CD14-positive monocyte (primary cell): ENCODE measurements around the gene SCD5. TPM values are rescaled to one million over a fixed set of nuclear protein-coding genes. Genes with fewer than 3 reads are reported as not detected.

Source experiments
- DNase-seq, 3 donors: peaks; one replicate each; pipeline ENCODE4 v3.0.0-alpha.2; 2011 to 2022
- H2AFZ ChIP-seq: 2 replicates; pipeline ENCODE4 v1.6.0; 2012; ENCODE audit warnings: mild to moderate bottlenecking, low read depth, low read length, inconsistent platforms; ENCODE audit not compliant: insufficient read depth, poor library complexity, severe bottlenecking
- H3K27ac ChIP-seq, 2 donors: 1 replicate in 1 of 2; 2 replicates in 1 of 2; pipeline ENCODE4 v1.5.1; 2012 to 2013; ENCODE audit warnings: low read length in 2 of 2, control low read depth in 1 of 2, inconsistent platforms in 1 of 2, low read depth in 1 of 2, mild to moderate bottlenecking in 1 of 2
- H3K27me3 ChIP-seq, 2 donors: one replicate each; pipeline versions ENCODE4 v1.6.0 to v1.6.1; 2011 to 2013; ENCODE audit warnings: low read length in 2 of 2; ENCODE audit not compliant: control insufficient read depth in 2 of 2, insufficient read depth in 2 of 2
- H3K36me3 ChIP-seq, 2 donors: replicated peaks in 1 of 2; 1 replicate in 1 of 2; 2 replicates in 1 of 2; pipeline versions ENCODE4 v1.5.1 to v1.6.1; 2012 to 2013; ENCODE audit warnings: low read length in 2 of 2, control low read depth in 1 of 2, inconsistent platforms in 1 of 2, mild to moderate bottlenecking in 1 of 2; ENCODE audit not compliant: insufficient read depth in 2 of 2, control insufficient read depth in 1 of 2
- H3K4me1 ChIP-seq, 2 donors: 1 replicate in 1 of 2; 2 replicates in 1 of 2; pipeline versions ENCODE4 v1.5.1 to v1.6.1; 2012 to 2013; ENCODE audit warnings: low read length in 2 of 2, control low read depth in 1 of 2, inconsistent platforms in 1 of 2, mild to moderate bottlenecking in 1 of 2, moderate library complexity in 1 of 2; ENCODE audit not compliant: insufficient read depth in 2 of 2, control insufficient read depth in 1 of 2
- H3K4me2 ChIP-seq: replicated peaks from 2 replicates; pipeline ENCODE3; 2012; ENCODE audit warnings: low read length, moderate library complexity, mild to moderate bottlenecking; ENCODE audit not compliant: poor library complexity, severe bottlenecking; ENCODE audit errors: extremely low read depth
- H3K4me3 ChIP-seq, 3 experiments: fragments of 200-600 bp in 1 of 3; sonication (generic) in 1 of 3; replicated peaks in 1 of 3; 1 replicate in 2 of 3; 2 replicates in 1 of 3; pipeline ENCODE4 v1.5.1; 2011 to 2013; ENCODE audit warnings: low read length in 3 of 3, mild to moderate bottlenecking in 3 of 3, control low read depth in 2 of 3, low read depth in 2 of 3, inconsistent platforms in 1 of 3, moderate library complexity in 1 of 3
- H3K79me2 ChIP-seq: 2 replicates; pipeline ENCODE4 v1.6.0; 2012; ENCODE audit warnings: mild to moderate bottlenecking, control low read depth, inconsistent platforms, low read length, moderate library complexity; ENCODE audit not compliant: insufficient read depth
- H3K9ac ChIP-seq: 2 replicates; pipeline ENCODE4 v1.6.0; 2017; ENCODE audit warnings: low read length, mild to moderate bottlenecking; ENCODE audit not compliant: insufficient read depth, poor library complexity, severe bottlenecking
- H3K9me3 ChIP-seq, 2 donors: replicated peaks in 1 of 2; 1 replicate in 1 of 2; 2 replicates in 1 of 2; pipeline versions ENCODE4 v1.5.1 to v1.6.1; 2012 to 2013; ENCODE audit warnings: low read length in 2 of 2, control low read depth in 1 of 2; ENCODE audit not compliant: control insufficient read depth in 1 of 2, insufficient read depth in 1 of 2
- H4K20me1 ChIP-seq: 2 replicates; pipeline ENCODE4 v1.6.0; 2012; ENCODE audit warnings: mild to moderate bottlenecking, low read length, control low read depth, moderate library complexity; ENCODE audit not compliant: insufficient read depth
- H3K27ac Mint-ChIP-seq, 7 donors: one replicate each; pipeline ENCODE4 v1.8.0; 2020; ENCODE audit warnings: mild to moderate bottlenecking in 7 of 7, mixed read lengths in 7 of 7, moderate library complexity in 6 of 7, inconsistent platforms in 2 of 7
- H3K27me3 Mint-ChIP-seq, 3 donors: one replicate each; pipeline ENCODE4 v1.8.0; 2021 to 2022; ENCODE audit warnings: low read depth in 3 of 3, mild to moderate bottlenecking in 3 of 3, mixed read lengths in 3 of 3, moderate library complexity in 3 of 3, inconsistent platforms in 1 of 3
- H3K36me3 Mint-ChIP-seq, 2 donors: one replicate each; pipeline ENCODE4 v1.8.0; 2020; ENCODE audit warnings: mixed read lengths in 2 of 2, inconsistent platforms in 1 of 2, mild to moderate bottlenecking in 1 of 2
- H3K4me1 Mint-ChIP-seq: one replicate; pipeline ENCODE4 v1.8.0; 2020; ENCODE audit warnings: mild to moderate bottlenecking, mixed read lengths
- H3K4me3 Mint-ChIP-seq, 2 donors: one replicate each; pipeline ENCODE4 v1.8.0; 2020; ENCODE audit warnings: mild to moderate bottlenecking in 2 of 2, mixed read lengths in 2 of 2, moderate library complexity in 1 of 2
- H3K9me3 Mint-ChIP-seq, 7 donors: one replicate each; pipeline ENCODE4 v1.8.0; 2020 to 2022; ENCODE audit warnings: mixed read lengths in 7 of 7, mild to moderate bottlenecking in 6 of 7, moderate library complexity in 6 of 7, inconsistent platforms in 2 of 7
- CTCF ChIP-seq: fragments of 200-600 bp; IDR thresholded peaks from one replicate; pipeline ENCODE4 v1.8.0; 2022; ENCODE audit warnings: antibody characterized with exemption, mild to moderate bottlenecking
- WGBS: methylation state at CpG from one replicate; pipeline ENCODE4 v1.1.5; 2013; ENCODE audit warnings: missing lambda C conversion rate; ENCODE audit not compliant: insufficient coverage; 5-methylcytosine and 5-hydroxymethylcytosine counted together
- intact Hi-C, 2 donors: fragments of 100-400 bp; cut with micrococcal nuclease; formaldehyde crosslinking; loops; one replicate each; pipeline versions ENCODE4 v1.15.0 to v1.15.1; 2023
- polyA plus RNA-seq, 3 donors: library from polyadenylated mRNA; depleted of rRNA in 1 of 3; unstranded in 2 of 3; stranded (reverse) in 1 of 3; fragments of 300-500 nt in 2 of 3; fragments of >200 nt in 1 of 3; fragmentation: Illumina TruSeq in 2 of 3; gene quantifications; 1 replicate in 2 of 3; 2 replicates in 1 of 3; pipeline ENCODE4 v1.2.3, GENCODE V29; 2012 to 2021

SCD5 gene
- polyA plus RNA-seq, 3 donors = 0.28 to 1.3 (median 0.61) TPM

- Histone ChIP-seq H3K4me2 (no peak overlapping the region), H3K9me3 (peaks cover 0 to 3% of the 10 kb centered on the region in 2 donors), H3K4me3 (no peak overlapping the region), H3K27me3 (no peaks in the 10 kb centered on the region), H4K20me1 (no peaks in the 10 kb centered on the region), H3K9ac (no peak overlapping the region), H3K79me2 (no peaks in the 10 kb centered on the region), H3K4me1 (no peaks in the 10 kb centered on the region), H3K27ac (no peak overlapping the region), H3K36me3 (no peaks in the 10 kb centered on the region), H2AFZ (no peak overlapping the region)
- no peaks in the 10 kb centered on the region for H3K4me1 Mint-ChIP-seq
- intact Hi-C loops = no loop called here
- H3K27ac Mint-ChIP-seq = peak overlapping the region in 1 of 7 donors; percentile 5
- 100% methylated on average over 1 of the region's 2 CpGs for WGBS
- DNase-seq = no peak
- no peaks in the 10 kb centered on the region for H3K36me3 Mint-ChIP-seq
- TF ChIP-seq CTCF = no peak
- peaks cover 0 to 9% (median 5%) of the 10 kb centered on the region in 7 donors for H3K9me3 Mint-ChIP-seq
- no peaks in the 10 kb centered on the region for H3K27me3 Mint-ChIP-seq
- H3K4me3 Mint-ChIP-seq = no peak overlapping the region
Observed at GRCh38 chr4:82667761-82668480, 130.7 kb downstream of the SCD5 start.

GRCh38 chr4:82666970-82667665, 131.5 kb downstream of the SCD5 start:
- intact Hi-C loops = no loop called here
- no peaks in the 10 kb centered on the region for H3K79me2 ChIP-seq
- no peaks in the 10 kb centered on the region for H3K36me3 ChIP-seq
- Mint-ChIP-seq H3K27ac (no peak overlapping the region), H3K27me3 (no peaks in the 10 kb centered on the region), H3K4me1 (no peaks in the 10 kb centered on the region), H3K36me3 (no peaks in the 10 kb centered on the region), H3K4me3 (no peak overlapping the region), H3K9me3 (peaks cover 0 to 9% (median 5%) of the 10 kb centered on the region in 7 donors)
- no peak for DNase-seq
- no peaks in the 10 kb centered on the region for H3K4me1 ChIP-seq
- peaks cover 0 to 3% of the 10 kb centered on the region in 2 donors for H3K9me3 ChIP-seq
- H4K20me1 ChIP-seq = no peaks in the 10 kb centered on the region
- H3K27ac ChIP-seq = no peak overlapping the region
- H3K4me2 ChIP-seq = no peak overlapping the region
- WGBS = no CpG with 5 or more reads among the region's 5 CpGs
- no peak overlapping the region for H3K4me3 ChIP-seq
- TF ChIP-seq CTCF = no peak
- H3K9ac ChIP-seq = no peak overlapping the region
- no peak overlapping the region for H2AFZ ChIP-seq
- H3K27me3 ChIP-seq = no peaks in the 10 kb centered on the region
